Gastrocnemius medialis (tissue), 4 donors: ENCODE data around the gene ERI3. TPM values are rescaled to one million over a fixed set of nuclear protein-coding genes. Genes with fewer than 3 reads are reported as not detected.

Source experiments
- ATAC-seq, 2 donors: fragments of 150-250 bp; one replicate each; pipeline ENCODE4 v1.9.1; 2016
- DNase-seq, 2 donors: peaks; one replicate each; pipeline ENCODE4 v3.0.0-alpha.2; 2019
- H3K27ac ChIP-seq, 4 donors: fragments of 200-600 bp; sonication (generic); 1 replicate in 1 of 4; 2 replicates in 3 of 4; pipeline ENCODE4 v1.5.1; 2016 to 2018; ENCODE audit warnings: mild to moderate bottlenecking in 2 of 4, moderate library complexity in 1 of 4
- H3K27me3 ChIP-seq, 3 donors: fragments of 200-600 bp; sonication (generic) in 2 of 3; 1 replicate in 1 of 3; 2 replicates in 2 of 3; pipeline versions ENCODE4 v1.5.1 to v1.6.0; 2016 to 2019; ENCODE audit warnings: mild to moderate bottlenecking in 1 of 3, moderate library complexity in 1 of 3
- H3K36me3 ChIP-seq, 2 donors: fragments of 200-600 bp; sonication (generic) in 1 of 2; one replicate each; pipeline ENCODE4 v1.5.1; 2017 to 2018
- H3K4me1 ChIP-seq, 2 donors: fragments of 200-600 bp; sonication (generic) in 1 of 2; one replicate each; pipeline ENCODE4 v1.5.1; 2016 to 2017; ENCODE audit warnings: mild to moderate bottlenecking in 2 of 2
- H3K4me3 ChIP-seq, 4 donors: fragments of 200-600 bp; sonication (generic) in 3 of 4; 1 replicate in 1 of 4; 2 replicates in 3 of 4; pipeline ENCODE4 v1.5.1; 2016 to 2019; ENCODE audit warnings: mild to moderate bottlenecking in 2 of 4
- H3K9me3 ChIP-seq, 3 donors: fragments of 200-600 bp; sonication (generic) in 2 of 3; 1 replicate in 1 of 3; 2 replicates in 2 of 3; pipeline ENCODE4 v1.5.1; 2016 to 2019
- CTCF ChIP-seq, 5 experiments: fragments of 450-650 bp in 3 of 5; fragments of 200-600 bp in 2 of 5; sonication (generic) in 2 of 5; IDR thresholded peaks in 4 of 5; conservative IDR thresholded peaks in 1 of 5; 1 replicate in 4 of 5; 2 replicates in 1 of 5; pipeline ENCODE4 v1.5.1; 2016 to 2019; ENCODE audit warnings: antibody characterized with exemption in 5 of 5, mild to moderate bottlenecking in 3 of 5, moderate library complexity in 3 of 5
- POLR2A ChIP-seq, 2 donors: fragments of 450-650 bp; IDR thresholded peaks; one replicate each; pipeline ENCODE4 v1.6.1; 2017; ENCODE audit warnings: antibody characterized with exemption in 2 of 2, mild to moderate bottlenecking in 2 of 2, moderate library complexity in 2 of 2
- in situ Hi-C, 4 donors: fragments of 200-750 bp; cut with MboI; loops; one replicate each; pipeline versions ENCODE4 v1.15.0 to v1.8.0; 2017; ENCODE audit warnings: low sequenced_read_pairs in 4 of 4
- intact Hi-C: fragments of 100-400 bp; cut with DNase I; formaldehyde crosslinking; loops from one replicate; pipeline ENCODE4 v1.15.1; 2023; ENCODE audit warnings: low total_unique reads
- total RNA-seq, 4 donors: library from RNA; depleted of rRNA; stranded (reverse); fragments of >200 nt; gene quantifications; one replicate each; pipeline versions ENCODE4 v1.1.0 to v1.2.3, GENCODE V29; 2016

ERI3 gene
- total RNA-seq, 4 donors from 2014 or later: 53.8 to 101 (median 79.8) TPM

- TF ChIP-seq POLR2A (IDR thresholded peaks at IDR 0.05): no peak
- TF ChIP-seq CTCF (IDR thresholded peaks at IDR 0.05 in 4 of 5, conservative IDR thresholded peaks at IDR 0.05 in 1 of 5): peak in 3 of 5 experiments; percentile 22 to 37 (median 27)
- no peak overlapping the region for H3K4me3 ChIP-seq
- DNase-seq: peak in 1 of 2 donors; percentile 28
- peaks cover 9 to 18% of the 10 kb centered on the region in 2 donors for H3K4me1 ChIP-seq
- intact Hi-C loops (no loop called here), in situ Hi-C loops (no loop called here)
- no peak for ATAC-seq
- H3K27ac ChIP-seq: peak overlapping the region in 1 of 4 donors; percentile 39
- no peaks in the 10 kb centered on the region for H3K9me3 ChIP-seq
- H3K36me3 ChIP-seq: no peaks in the 10 kb centered on the region
- no peaks in the 10 kb centered on the region for H3K27me3 ChIP-seq
Measured at GRCh38 chr1:44237721-44238457, 117.2 kb downstream of the ERI3 start.

GRCh38 chr1:44236490-44237272 is 118.4 kb downstream of the ERI3 start:
- Histone ChIP-seq H3K27ac (no peak overlapping the region), H3K4me3 (no peak overlapping the region), H3K4me1 (peaks cover 9 to 18% of the 10 kb centered on the region in 2 donors), H3K9me3 (no peaks in the 10 kb centered on the region), H3K27me3 (no peaks in the 10 kb centered on the region), H3K36me3 (no peaks in the 10 kb centered on the region)
- intact Hi-C loops (no loop called here), in situ Hi-C loops (no loop called here)
- DNase-seq: no peak
- no peak for ATAC-seq
- TF ChIP-seq CTCF (IDR thresholded peaks at IDR 0.05 in 4 of 5, conservative IDR thresholded peaks at IDR 0.05 in 1 of 5) (no peak), POLR2A (IDR thresholded peaks at IDR 0.05) (no peak)

DNA sequence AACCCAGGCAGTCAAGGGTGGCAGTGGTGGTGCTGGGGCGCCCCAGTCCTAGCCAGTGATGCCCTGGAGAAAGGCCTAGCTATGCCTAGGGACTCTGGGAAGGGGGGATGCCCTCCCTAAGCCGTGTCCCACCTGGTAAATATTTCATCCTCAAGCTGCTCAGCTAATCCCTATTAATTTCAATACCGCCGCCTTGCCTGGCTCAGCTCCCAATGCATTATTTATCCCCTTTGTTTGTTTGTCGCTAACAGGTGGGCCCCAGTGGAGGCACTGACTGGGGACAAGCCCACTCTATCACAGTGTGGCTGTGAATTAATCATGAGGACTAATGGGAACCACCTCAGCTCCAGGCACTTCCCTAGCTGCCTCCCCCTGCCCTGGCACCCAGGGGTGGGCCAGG is 119.2 kb downstream of the ERI3 start:
- no peak for DNase-seq
- intact Hi-C loops (no loop called here), in situ Hi-C loops (no loop called here)
- Histone ChIP-seq H3K27me3 (no peaks in the 10 kb centered on the region), H3K27ac (no peak overlapping the region), H3K4me1 (peaks cover 7 to 12% of the 10 kb centered on the region in 2 donors), H3K9me3 (no peaks in the 10 kb centered on the region), H3K4me3 (no peak overlapping the region), H3K36me3 (no peaks in the 10 kb centered on the region)
- TF ChIP-seq POLR2A (IDR thresholded peaks at IDR 0.05): no peak
- no peak for TF ChIP-seq CTCF (IDR thresholded peaks at IDR 0.05 in 4 of 5, conservative IDR thresholded peaks at IDR 0.05 in 1 of 5)
- no peak for ATAC-seq

- Histone ChIP-seq H3K9me3 (no peaks in the 10 kb centered on the region), H3K36me3 (no peaks in the 10 kb centered on the region), H3K4me1 (no peaks in the 10 kb centered on the region), H3K27me3 (no peaks in the 10 kb centered on the region), H3K4me3 (no peak overlapping the region), H3K27ac (no peak overlapping the region)
- ATAC-seq (no peak), DNase-seq (no peak)
- intact Hi-C loops (no loop called here), in situ Hi-C loops (no loop called here)
- TF ChIP-seq POLR2A (IDR thresholded peaks at IDR 0.05): no peak
- no peak for TF ChIP-seq CTCF (IDR thresholded peaks at IDR 0.05 in 4 of 5, conservative IDR thresholded peaks at IDR 0.05 in 1 of 5)
Measured at GRCh38 chr1:44233593-44233992, 121.5 kb downstream of the ERI3 start.
